Stimulated activated CD4-positive, alpha-beta T cell treated with anti-CD3 and anti-CD28 coated beads, Interleukin-12 subunit alpha, Interleukin-12 subunit beta, amount 100 ng/mL, for 24 hours (primary cell): ENCODE results near the gene OLIG1.
A peak's percentile ranks its signal among the peaks of the same experiment; 100 is the strongest.

Source experiments
- DNase-seq, 2 experiments: peaks; one replicate each; pipeline ENCODE4 v3.0.0-alpha.2; 2020; ENCODE audit warnings: low read depth in 2 of 2

The OLIG1 gene

DNA sequence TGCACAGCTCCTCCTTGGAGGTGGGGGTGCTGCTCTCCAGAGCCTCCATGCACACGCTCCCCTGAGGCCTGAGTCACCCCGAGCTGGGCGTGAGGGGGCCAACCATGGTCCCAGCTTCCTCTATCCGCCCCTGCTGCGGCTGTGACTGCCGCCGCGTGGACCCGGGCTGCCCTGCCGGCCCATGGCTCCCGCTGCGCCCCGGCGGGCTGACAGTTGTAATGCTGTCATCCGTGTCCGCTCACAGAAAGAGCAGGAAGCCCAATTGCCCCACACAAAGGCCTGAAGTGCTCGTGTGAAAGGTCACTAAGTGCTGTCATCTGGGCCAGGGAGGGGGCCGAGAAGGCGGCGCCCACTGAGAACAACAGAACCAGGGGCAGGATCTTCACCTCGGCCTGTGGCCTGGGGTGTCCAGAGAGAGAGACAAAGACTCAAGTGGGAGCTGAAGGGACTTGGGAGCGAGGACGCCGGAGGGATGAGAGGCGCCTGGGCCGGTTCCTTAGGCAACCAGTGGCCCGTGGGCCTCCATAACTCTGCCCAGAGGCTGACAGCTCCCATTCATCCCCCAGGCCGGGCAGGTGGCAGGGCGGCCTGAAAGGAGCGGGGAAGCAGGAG lies 31.5 kb downstream of the OLIG1 start:
- no peak for DNase-seq

DNA sequence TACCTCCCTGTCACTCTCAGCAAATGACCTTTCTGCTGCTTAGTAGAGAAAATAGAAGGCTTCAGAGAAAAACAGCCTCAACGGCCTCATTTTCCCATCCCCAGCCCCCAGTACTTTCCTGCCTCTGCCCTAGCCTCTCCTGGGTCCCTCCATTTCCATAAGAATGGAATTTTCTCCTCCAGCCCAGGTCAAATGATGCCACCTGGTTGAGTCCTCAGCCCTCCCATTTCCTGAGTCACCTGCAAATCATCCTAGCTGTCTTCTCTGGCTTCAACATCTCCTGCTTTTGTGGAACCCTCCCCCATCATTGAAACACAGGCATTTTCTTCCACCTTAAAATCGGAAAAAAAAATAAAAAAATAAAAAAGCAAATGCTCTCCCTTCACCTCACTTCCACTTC lies 35.1 kb downstream of the OLIG1 start:
- no peak for DNase-seq

DNA sequence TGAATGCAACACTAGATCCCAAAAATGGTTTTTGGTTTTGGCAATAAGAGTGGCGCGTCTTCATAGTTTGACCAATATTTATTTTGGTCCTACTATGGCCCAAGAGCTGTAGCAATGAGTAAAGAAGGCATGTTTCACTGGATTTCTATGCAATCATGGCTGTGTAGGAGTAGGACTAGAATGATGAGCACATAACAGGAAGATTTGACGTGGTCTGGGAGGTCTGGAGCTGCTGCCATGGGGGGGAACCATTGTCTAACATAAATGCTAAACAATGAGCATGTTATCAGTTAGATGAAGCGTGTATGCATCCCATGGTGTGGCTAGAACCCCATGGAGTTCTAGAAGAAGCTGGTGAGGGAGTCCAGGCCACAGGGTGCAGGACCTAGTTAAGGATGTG lies 38.3 kb downstream of the OLIG1 start:
- DNase-seq: no peak

DNA sequence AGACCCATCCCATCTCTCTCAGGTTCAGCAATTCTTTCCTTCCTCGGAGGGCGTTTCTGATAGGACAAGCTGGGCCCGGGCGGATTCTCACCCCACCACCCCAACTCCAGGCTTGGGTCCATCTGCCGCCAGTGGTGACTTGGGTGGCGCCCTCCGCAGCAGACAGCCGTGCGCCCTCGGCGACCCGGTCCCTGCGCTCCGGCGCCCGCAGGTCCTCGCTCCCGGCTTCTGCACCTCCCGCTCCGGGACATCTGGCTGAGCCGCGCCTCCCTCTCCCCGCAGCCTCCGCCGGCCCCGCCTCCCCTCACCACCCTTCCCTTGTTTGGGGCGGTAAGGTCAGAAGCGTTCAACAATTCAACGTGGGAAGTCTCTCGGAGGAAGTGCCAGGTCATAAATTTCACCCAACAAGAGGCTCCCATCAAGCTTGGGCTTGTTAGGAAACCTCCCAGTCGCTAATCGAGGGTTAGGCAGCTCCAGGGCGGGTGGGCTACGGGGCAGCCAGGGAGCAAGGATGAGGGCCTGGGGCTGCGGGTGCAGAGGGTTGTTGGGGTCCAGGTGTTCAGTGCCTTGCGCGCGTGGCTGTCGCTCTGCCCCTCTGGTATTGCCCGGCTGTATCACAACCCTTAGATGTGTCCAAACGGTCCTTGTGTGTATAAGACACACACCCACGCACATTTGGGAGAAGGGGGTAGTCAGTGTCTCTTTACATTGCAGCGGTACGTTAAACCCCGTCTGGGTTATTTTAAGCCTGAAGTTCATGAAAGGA lies 39.8 kb downstream of the OLIG1 start:
- DNase-seq: peak in 1 of 2 experiments; percentile 13

DNA sequence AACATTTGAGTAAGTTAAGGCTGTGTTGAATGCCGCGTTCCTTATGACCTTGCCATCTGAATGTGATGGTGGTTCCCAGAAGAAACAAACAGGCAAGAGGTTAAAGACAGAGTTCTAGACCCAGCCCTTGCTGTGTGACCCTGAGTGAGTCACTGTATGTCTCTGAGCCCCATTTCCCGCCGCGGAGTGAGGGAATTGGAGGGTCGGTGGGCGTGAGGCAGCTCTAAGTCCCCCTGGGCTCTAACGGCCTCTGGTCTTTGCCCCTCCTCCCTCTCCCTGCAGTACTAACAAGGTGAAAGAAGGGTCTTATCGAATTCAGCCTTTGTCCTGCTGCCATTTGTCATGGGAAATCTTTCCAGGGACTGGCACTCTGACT lies 40.4 kb downstream of the OLIG1 start:
- no peak for DNase-seq

DNA sequence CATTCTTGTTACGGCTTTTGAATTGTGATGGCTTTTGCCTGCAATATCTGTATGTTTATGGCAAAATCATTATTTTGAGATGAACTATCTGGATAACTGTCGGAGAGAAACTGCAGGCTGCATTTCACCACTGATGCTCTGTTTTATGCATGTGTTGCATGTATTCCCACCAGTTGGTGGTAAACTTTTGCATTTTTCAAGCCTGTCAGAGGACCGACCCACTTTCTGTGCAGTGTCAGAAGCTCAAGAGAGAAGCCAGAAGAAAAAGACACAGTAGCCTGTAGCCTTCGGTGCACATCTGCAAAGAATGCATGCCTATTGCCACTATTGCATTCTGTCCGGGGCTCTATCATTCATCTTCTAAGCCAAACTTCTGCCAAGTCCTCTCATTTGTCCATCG lies 41.6 kb downstream of the OLIG1 start:
- DNase-seq: no peak

DNA sequence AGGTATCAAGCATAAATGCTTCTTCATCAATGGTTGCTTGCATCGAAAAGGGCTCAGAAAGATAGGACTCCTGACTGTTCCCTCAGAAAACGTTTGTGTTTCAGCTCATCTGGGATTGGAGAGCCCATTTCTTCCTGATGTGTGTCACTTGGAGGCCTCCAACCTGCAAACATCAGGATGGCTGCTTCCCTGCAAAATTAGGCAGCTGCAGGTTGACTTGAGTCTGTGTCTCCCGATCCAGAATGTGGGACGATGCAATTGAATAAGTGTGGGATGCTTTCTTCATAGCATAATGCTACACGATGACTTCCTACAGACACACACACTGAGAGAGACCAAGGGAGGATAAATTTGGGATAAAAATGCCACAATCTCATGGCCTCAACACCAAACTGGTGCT lies 42.2 kb downstream of the OLIG1 start:
- no peak for DNase-seq

DNA sequence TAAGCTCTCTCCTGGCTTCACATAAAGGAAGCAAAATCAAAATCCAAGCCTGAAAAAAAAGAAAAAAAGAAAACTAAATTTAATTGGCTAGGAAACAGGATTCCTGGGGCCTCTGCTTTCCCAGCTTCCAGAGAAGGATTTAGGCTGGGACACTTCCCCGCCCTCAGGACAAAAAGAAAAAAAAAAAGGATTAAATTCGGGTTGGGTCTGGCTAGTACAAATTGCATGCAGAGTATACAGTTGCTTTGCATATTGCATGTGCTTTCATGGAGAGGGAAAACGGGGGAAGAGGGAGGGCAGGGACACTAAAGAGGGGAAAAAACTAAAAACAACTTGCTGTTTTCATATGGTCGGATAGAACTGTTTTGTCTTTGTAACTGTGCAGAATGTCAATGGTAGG lies 42.7 kb downstream of the OLIG1 start:
- DNase-seq: no peak

DNA sequence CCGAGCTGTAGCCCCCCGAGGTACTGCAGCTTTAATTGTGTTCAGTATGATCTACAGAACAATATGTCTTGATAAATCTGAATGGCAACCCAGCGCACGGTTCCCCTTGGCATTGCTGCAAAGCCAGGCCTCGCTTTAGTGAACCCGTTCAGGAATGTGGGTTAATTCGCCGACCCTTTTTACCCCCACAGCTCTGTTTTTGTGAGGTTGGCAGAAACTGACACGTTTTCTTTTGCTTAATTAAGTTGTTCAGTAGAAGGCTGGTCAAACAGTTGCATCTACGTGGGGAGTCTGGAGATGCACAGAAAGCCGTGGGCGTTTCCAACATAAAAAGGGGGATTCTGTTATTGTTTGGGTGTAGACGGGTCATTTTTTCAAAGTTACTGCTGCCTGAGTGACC lies 43.2 kb downstream of the OLIG1 start:
- no peak for DNase-seq

DNA sequence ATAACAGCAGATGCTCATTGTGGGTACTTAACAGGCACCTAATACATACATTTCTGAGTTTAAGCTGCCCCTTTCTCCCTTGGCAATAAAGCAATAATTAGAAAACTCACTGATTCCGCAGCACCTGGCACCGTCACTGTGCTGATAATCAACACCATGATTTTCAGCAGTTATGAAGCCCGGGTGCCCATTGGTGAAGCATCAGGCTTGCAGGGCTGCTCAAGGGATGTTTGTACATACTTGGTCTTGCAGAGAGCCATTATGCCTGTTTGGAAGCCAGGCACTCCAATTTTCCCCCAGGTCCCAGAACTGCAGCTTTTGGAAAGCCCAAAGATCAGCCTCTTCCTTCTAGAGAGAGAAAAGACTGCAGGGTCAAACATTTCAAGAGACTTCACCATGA lies 44.3 kb downstream of the OLIG1 start:
- DNase-seq: no peak

DNA sequence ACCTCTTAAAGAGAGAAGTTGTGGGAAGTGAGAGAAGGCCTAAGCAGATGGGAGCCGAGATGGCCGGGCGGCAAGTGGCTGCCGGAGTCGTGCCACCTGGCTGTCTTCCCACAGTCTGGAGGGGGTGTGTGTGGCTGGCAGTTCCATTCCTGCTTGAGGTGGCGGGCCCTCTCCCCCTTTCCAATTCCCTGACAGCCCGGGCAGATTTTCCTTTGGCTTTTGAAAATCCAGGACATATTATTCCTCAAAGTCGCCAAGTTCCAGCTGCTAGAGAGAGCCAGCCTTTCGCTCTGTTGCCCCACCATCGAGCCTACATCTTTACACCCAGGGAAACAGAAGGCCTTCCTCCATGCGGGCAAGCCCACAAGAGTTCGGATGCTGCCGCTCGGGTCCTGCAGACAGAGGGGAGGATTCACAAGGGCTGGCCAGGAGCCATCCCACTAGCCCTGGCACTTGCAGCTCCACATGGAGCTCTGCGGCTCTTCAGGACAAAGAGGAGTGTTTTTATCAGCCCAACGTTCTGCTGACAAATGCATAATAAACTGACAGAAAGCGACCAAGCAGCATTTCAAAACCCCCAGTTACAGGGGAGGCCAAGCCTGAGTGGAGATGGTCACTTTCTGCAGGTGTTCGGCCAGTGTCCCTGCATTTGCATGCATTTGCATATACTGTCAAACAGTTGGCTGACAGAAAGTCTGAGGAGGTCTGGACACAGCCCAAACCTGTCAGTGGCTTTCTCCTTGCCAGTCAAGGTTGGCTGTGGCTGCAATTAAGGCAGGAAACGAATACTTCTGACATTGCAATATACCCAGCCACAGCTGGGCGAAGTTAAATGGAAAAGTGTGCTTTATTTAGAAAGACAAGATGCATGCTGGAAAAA lies 45.9 kb downstream of the OLIG1 start:
- no peak for DNase-seq

DNA sequence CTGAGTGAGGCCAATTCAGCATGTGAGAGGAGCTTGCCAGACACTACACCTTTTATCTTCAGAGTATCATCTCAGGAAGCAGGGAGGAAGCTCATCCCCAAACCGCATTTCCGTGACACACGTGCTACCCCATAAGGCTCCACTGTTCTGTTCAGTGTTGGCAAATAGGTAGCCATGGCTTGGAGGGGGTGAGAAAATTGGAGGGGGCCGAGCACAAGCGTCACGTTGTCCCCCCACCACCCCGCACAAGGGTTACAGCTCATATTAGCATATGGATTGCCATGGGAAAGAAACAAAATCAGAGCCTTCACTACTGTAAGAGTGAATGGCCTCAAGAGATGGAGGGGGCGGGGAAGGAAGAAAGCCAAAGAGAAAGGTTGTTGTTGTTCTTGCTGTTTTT lies 46.7 kb downstream of the OLIG1 start:
- DNase-seq: no peak

DNA sequence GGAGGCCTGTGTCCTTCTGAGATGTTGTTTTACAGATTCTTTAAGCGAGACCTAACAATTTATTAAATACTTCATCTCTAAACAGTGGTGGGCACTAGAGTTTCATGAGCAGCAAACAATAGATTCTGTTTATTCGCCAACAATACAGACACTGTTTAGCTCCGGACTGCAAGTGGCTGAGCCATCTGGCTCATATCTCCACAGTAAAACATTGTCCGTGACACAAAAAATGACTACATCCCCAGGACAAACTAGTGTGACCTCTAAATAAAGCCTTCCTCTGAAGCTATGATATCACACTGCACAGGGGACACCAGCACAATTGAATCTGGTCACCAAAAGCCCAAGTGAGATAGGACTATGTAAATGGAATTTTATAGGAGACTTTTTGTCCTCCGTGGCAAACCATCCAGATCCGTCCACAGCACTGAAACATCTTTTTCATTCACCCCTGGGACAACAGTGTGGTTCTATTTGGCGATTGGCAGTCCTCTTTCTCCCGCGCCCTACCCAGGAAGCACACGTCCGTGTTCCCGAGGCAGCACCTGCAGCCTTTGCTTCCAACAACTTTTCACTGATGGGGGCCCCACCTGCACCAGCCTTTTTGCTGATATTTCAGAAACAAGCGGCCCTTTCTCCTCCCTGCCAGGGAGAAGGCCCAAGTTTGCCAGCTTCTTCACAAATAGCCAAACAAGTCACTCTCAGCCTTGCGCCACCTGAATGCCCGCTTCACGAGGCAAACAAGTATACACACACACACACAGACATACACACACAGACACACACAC lies 47.4 kb downstream of the OLIG1 start:
- DNase-seq: no peak
